ENCODE results near the gene UFSP2. TPM values are rescaled to one million over a fixed set of nuclear protein-coding genes. Genes with fewer than 3 reads are reported as not detected.
A peak's percentile ranks its signal among the peaks of the same experiment; 100 is the strongest.

Gene UFSP2
- total RNA-seq, 1 experiment from 2014 or later, result 19.0 TPM

DNA sequence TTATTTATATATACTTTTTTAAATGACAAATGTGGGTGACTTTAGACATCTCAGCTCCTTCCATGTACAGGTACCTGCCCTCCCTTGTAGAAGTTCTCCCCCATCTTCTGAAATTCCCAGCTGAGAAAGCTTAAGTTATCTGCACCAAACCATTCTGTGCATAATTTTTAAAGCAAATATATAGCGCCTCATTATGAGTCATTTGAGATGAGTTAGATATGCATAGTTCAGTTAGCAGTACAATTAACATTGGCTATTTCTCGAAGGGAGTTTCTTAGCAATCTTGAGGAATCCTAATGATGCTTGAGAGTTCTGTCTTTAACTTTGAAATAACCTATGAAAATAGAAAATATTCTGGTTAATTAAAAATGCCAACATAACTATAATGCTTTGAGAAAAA lies 19.4 kb upstream of the UFSP2 start:
- H3K9me2 ChIP-seq (replicated peaks; ENCODE audit: insufficient read depth, low read length), result no peaks in the 10 kb centered on the region
- no peaks in the 10 kb centered on the region for H3K4me1 ChIP-seq (ENCODE audit: low read length)
- H3K36me3 ChIP-seq (ENCODE audit: insufficient read depth, low read length), result no peaks in the 10 kb centered on the region
- H3K79me2 ChIP-seq (ENCODE audit: low read length), result no peaks in the 10 kb centered on the region
- no peak overlapping the region for H3K4me3 ChIP-seq (ENCODE audit: low read length)
- no peak overlapping the region for H3K9ac ChIP-seq (ENCODE audit: low read length)
- no peaks in the 10 kb centered on the region for H3K9me3 ChIP-seq (ENCODE audit: low read length)
- no peak overlapping the region for H3K27ac ChIP-seq (ENCODE audit: low read length)
- no peak for DNase-seq
- no peaks in the 10 kb centered on the region for H3K27me3 ChIP-seq (ENCODE audit: low read length)
- H4K20me1 ChIP-seq (ENCODE audit: insufficient read depth, low read depth, low read length), result no peaks in the 10 kb centered on the region
- H2AFZ ChIP-seq (ENCODE audit: low read length), result no peak overlapping the region
- H3K4me2 ChIP-seq (ENCODE audit: low read depth, low read length, poor library complexity, severe bottlenecking), result no peak overlapping the region

DNA sequence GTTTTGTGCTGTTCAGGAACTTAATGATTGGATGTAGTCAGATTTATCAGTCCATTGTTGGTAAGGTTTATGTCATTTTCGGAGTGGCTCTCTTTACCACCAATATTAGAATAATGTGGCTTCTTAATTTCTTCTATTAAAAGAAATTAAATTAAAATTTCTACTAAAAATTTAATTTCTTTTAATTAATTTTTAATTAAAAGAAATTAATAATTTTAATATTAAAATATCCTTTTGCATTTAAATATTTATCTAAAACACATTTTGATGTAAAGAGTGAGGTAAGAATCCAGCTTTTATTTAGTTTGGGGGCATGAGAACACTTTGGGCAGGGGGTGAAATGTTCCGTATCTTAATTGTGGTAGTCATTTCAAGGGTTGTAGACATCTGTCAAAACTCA lies 15.7 kb upstream of the UFSP2 start:
- H3K79me2 ChIP-seq (ENCODE audit: low read length), result no peaks in the 10 kb centered on the region
- no peaks in the 10 kb centered on the region for H3K4me1 ChIP-seq (ENCODE audit: low read length)
- no peaks in the 10 kb centered on the region for H3K36me3 ChIP-seq (ENCODE audit: insufficient read depth, low read length)
- no peaks in the 10 kb centered on the region for H3K9me3 ChIP-seq (ENCODE audit: low read length)
- no peak overlapping the region for H3K4me2 ChIP-seq (ENCODE audit: low read depth, low read length, poor library complexity, severe bottlenecking)
- no peak overlapping the region for H3K27ac ChIP-seq (ENCODE audit: low read length)
- H3K9ac ChIP-seq (ENCODE audit: low read length), result no peak overlapping the region
- H4K20me1 ChIP-seq (ENCODE audit: insufficient read depth, low read depth, low read length), result no peaks in the 10 kb centered on the region
- H2AFZ ChIP-seq (ENCODE audit: low read length), result no peak overlapping the region
- no peaks in the 10 kb centered on the region for H3K9me2 ChIP-seq (replicated peaks; ENCODE audit: insufficient read depth, low read length)
- no peaks in the 10 kb centered on the region for H3K27me3 ChIP-seq (ENCODE audit: low read length)
- DNase-seq, result no peak
- H3K4me3 ChIP-seq (ENCODE audit: low read length), result no peak overlapping the region

DNA sequence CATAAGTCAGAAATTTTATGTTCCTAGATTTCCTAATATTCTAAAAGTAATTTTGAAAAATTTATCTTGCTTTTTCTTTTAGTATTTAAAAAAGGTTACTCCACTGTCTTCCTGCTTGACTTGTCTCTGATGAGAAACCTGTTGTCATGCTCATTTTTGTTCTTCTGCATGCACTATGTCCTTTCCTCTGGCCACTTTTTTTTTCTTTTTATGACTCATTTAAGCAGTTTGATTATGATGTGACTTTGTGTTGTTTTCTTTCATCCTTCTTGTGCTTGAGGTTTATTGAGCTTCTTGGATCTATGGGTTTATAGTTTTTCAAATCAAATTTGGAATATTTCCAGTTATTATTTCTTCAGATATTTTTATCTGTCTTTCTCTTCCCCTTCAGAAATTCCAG lies 12.0 kb upstream of the UFSP2 start:
- Histone ChIP-seq H3K4me1 (ENCODE audit: low read length) (no peaks in the 10 kb centered on the region), H3K36me3 (ENCODE audit: insufficient read depth, low read length) (no peaks in the 10 kb centered on the region), H3K9me2 (replicated peaks; ENCODE audit: insufficient read depth, low read length) (no peaks in the 10 kb centered on the region), H3K4me2 (ENCODE audit: low read depth, low read length, poor library complexity, severe bottlenecking) (no peak overlapping the region), H3K27me3 (ENCODE audit: low read length) (no peaks in the 10 kb centered on the region), H3K79me2 (ENCODE audit: low read length) (no peaks in the 10 kb centered on the region), H4K20me1 (ENCODE audit: insufficient read depth, low read depth, low read length) (no peaks in the 10 kb centered on the region), H3K9me3 (ENCODE audit: low read length) (no peaks in the 10 kb centered on the region), H2AFZ (ENCODE audit: low read length) (no peak overlapping the region), H3K9ac (ENCODE audit: low read length) (no peak overlapping the region), H3K27ac (ENCODE audit: low read length) (no peak overlapping the region), H3K4me3 (ENCODE audit: low read length) (no peak overlapping the region)
- no peak for DNase-seq

GRCh38 chr4:185435466-185435865 lies 9.7 kb upstream of the UFSP2 start:
- no peaks in the 10 kb centered on the region for H3K9me2 ChIP-seq (replicated peaks; ENCODE audit: insufficient read depth, low read length)
- H3K36me3 ChIP-seq (ENCODE audit: insufficient read depth, low read length), result no peaks in the 10 kb centered on the region
- no peak overlapping the region for H3K27ac ChIP-seq (ENCODE audit: low read length)
- H2AFZ ChIP-seq (ENCODE audit: low read length), result no peak overlapping the region
- H3K9ac ChIP-seq (ENCODE audit: low read length), result no peak overlapping the region
- H3K79me2 ChIP-seq (ENCODE audit: low read length), result no peaks in the 10 kb centered on the region
- no peaks in the 10 kb centered on the region for H3K4me1 ChIP-seq (ENCODE audit: low read length)
- no peak overlapping the region for H3K4me2 ChIP-seq (ENCODE audit: low read depth, low read length, poor library complexity, severe bottlenecking)
- no peaks in the 10 kb centered on the region for H3K27me3 ChIP-seq (ENCODE audit: low read length)
- no peak for DNase-seq
- H3K4me3 ChIP-seq (ENCODE audit: low read length), result no peak overlapping the region
- H4K20me1 ChIP-seq (ENCODE audit: insufficient read depth, low read depth, low read length), result no peaks in the 10 kb centered on the region
- no peaks in the 10 kb centered on the region for H3K9me3 ChIP-seq (ENCODE audit: low read length)

GRCh38 chr4:185429660-185430059 lies 3.9 kb upstream of the UFSP2 start:
- Histone ChIP-seq H3K9ac (ENCODE audit: low read length) (no peak overlapping the region), H3K4me2 (ENCODE audit: low read depth, low read length, poor library complexity, severe bottlenecking) (no peak overlapping the region), H2AFZ (ENCODE audit: low read length) (no peak overlapping the region), H3K4me1 (ENCODE audit: low read length) (peaks cover 9% of the 10 kb centered on the region), H3K27me3 (ENCODE audit: low read length) (no peaks in the 10 kb centered on the region), H4K20me1 (ENCODE audit: insufficient read depth, low read depth, low read length) (no peaks in the 10 kb centered on the region), H3K4me3 (ENCODE audit: low read length) (no peak overlapping the region), H3K9me3 (ENCODE audit: low read length) (no peaks in the 10 kb centered on the region), H3K9me2 (replicated peaks; ENCODE audit: insufficient read depth, low read length) (no peaks in the 10 kb centered on the region), H3K36me3 (ENCODE audit: insufficient read depth, low read length) (no peaks in the 10 kb centered on the region), H3K79me2 (ENCODE audit: low read length) (peaks cover 7% of the 10 kb centered on the region; the same call in 1 of the 2 replicates), H3K27ac (ENCODE audit: low read length) (no peak overlapping the region)
- no peak for DNase-seq

DNA sequence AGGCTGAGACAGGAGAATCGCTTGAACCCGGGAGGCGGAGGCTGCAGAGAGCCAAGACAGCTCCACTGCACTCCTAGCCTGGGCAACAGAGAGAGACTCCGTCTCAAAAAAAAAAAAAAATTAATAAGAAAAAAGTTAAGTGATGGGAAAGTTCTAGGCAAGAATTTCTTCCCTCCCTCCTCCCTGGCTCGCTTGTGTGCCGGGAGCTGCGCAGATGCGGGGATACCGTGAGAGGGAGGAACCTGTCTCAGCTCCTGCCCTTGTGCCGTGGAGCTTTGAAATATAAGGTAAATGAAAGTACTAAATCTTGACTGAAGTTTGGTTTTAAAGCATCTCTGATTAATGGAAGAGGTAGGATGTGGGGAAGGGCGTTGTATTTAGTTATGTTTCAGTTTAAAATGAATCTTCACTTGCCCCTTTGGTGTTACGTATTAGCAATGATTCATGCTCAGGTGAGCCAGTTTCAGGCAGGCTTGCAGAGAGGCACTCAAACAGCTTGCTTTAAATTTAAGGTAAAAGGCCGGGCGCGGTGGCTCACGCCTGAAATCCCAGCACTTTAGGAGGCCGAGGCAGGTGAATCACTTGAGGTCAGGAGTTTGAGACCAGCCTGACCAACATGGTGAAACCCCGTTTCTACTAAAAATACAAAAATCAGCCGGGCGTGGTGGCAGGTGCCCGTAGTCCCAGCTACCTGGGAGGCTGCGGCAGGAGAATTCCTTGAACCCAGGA lies 1.4 kb upstream of the UFSP2 start:
- H3K4me3 ChIP-seq (ENCODE audit: low read length), result no peak overlapping the region
- no peaks in the 10 kb centered on the region for H3K36me3 ChIP-seq (ENCODE audit: insufficient read depth, low read length)
- no peak for DNase-seq

DNA sequence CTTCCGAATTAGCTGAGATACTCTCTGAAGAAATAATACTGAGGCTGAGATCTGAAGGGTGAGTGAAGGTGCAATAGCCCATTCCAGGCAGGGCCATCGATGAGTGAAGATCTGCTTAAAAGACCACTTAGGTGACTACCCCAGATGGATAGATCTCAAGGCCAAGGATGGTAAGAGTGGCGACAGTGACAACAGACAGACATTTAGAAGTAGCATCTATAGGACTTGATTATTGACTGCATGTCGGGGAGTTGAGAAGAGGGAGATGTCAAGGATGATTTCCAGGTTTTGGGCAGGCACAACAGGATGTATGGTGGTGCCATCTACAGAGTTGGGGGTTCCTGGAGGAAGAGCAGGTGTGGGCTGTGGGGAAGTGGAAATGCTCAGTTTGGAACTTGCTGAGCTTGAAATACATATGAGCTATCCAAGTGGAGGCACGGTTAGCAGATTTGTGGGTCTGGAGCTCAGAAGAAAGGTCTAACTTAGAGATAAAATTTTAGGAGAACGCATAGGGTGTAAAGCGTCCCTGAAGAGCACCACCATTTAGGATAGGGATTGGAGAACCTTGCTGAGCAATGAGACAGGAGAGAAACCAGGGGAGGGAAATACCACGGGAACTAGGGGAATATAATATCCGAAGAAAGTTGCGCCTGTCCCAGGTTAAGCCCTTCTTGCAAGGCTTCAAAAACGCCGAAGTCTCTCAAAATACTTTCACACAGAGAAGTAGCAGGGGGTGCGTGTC lies 688 bp downstream of the UFSP2 start:
- Histone ChIP-seq H3K27me3 (ENCODE audit: low read length) (no peaks in the 10 kb centered on the region), H3K79me2 (ENCODE audit: low read length) (peaks cover 10% of the 10 kb centered on the region; the same call in 1 of the 2 replicates)
- peak; percentile 41 for DNase-seq

More for the DNA sequence above, 1.4 kb upstream of the UFSP2 start:
- Histone ChIP-seq H3K9ac (ENCODE audit: low read length) (no peak overlapping the region), H3K4me1 (ENCODE audit: low read length) (peaks cover 11% of the 10 kb centered on the region), H3K9me2 (replicated peaks; ENCODE audit: insufficient read depth, low read length) (no peaks in the 10 kb centered on the region), H3K9me3 (ENCODE audit: low read length) (no peaks in the 10 kb centered on the region), H4K20me1 (ENCODE audit: insufficient read depth, low read depth, low read length) (no peaks in the 10 kb centered on the region), H3K27me3 (ENCODE audit: low read length) (no peaks in the 10 kb centered on the region), H3K27ac (ENCODE audit: low read length) (no peak overlapping the region), H3K4me2 (ENCODE audit: low read depth, low read length, poor library complexity, severe bottlenecking) (no peak overlapping the region), H2AFZ (ENCODE audit: low read length) (no peak overlapping the region), H3K79me2 (ENCODE audit: low read length) (peaks cover 10% of the 10 kb centered on the region; the same call in 1 of the 2 replicates)

GRCh38 chr4:185421366-185422124 lies 4.2 kb downstream of the UFSP2 start:
- Histone ChIP-seq H3K9ac (ENCODE audit: low read length) (no peak overlapping the region), H3K9me3 (ENCODE audit: low read length) (no peaks in the 10 kb centered on the region), H4K20me1 (ENCODE audit: insufficient read depth, low read depth, low read length) (no peaks in the 10 kb centered on the region), H3K27me3 (ENCODE audit: low read length) (no peaks in the 10 kb centered on the region), H3K4me3 (ENCODE audit: low read length) (no peak overlapping the region), H3K9me2 (replicated peaks; ENCODE audit: insufficient read depth, low read length) (no peaks in the 10 kb centered on the region), H3K4me2 (ENCODE audit: low read depth, low read length, poor library complexity, severe bottlenecking) (no peak overlapping the region), H3K79me2 (ENCODE audit: low read length) (peaks cover 10% of the 10 kb centered on the region; the same call in 1 of the 2 replicates), H3K27ac (ENCODE audit: low read length) (no peak overlapping the region), H2AFZ (ENCODE audit: low read length) (no peak overlapping the region), H3K4me1 (ENCODE audit: low read length) (peaks cover 11% of the 10 kb centered on the region), H3K36me3 (ENCODE audit: insufficient read depth, low read length) (no peaks in the 10 kb centered on the region)
- no peak for DNase-seq

More for the DNA sequence above, 688 bp downstream of the UFSP2 start:
- no peaks in the 10 kb centered on the region for H3K9me2 ChIP-seq (replicated peaks; ENCODE audit: insufficient read depth, low read length)
- H3K9ac ChIP-seq (ENCODE audit: low read length), result peak overlapping the region; percentile 75
- H3K36me3 ChIP-seq (ENCODE audit: insufficient read depth, low read length), result no peaks in the 10 kb centered on the region
- H3K4me2 ChIP-seq (ENCODE audit: low read depth, low read length, poor library complexity, severe bottlenecking), result peak overlapping the region; percentile 79
- no peaks in the 10 kb centered on the region for H3K9me3 ChIP-seq (ENCODE audit: low read length)
- H2AFZ ChIP-seq (ENCODE audit: low read length), result peak overlapping the region; percentile 75; the same call in 1 of the 2 replicates
- H4K20me1 ChIP-seq (ENCODE audit: insufficient read depth, low read depth, low read length), result no peaks in the 10 kb centered on the region
- H3K27ac ChIP-seq (ENCODE audit: low read length), result no peak overlapping the region
- H3K4me3 ChIP-seq (ENCODE audit: low read length), result peak overlapping the region; percentile 84
- H3K4me1 ChIP-seq (ENCODE audit: low read length), result peaks cover 11% of the 10 kb centered on the region
